Measurements from ENCODE around the gene MIA3.

The MIA3 gene

DNA sequence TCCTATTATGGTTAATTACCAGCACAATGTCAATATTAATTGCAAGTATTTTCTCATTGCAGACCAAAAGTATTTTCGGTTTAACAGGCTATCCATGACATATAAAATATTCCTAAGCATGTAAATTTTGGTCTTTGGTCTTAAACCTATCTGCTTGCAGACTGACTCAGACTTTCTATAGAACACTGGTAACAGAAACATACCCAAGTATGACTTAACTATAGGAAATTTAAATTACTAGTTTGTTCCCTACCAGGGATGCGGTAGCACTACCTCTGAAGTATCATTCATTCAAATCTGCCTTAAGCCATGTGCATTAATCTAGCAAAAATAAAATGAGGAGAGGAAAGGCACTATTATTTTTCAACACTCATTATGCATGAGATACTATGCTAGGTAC, 31.1 kb upstream of the MIA3 start:
- Histone ChIP-seq H3K4me1 (ENCODE audit: insufficient read depth, low read length, poor library complexity, severe bottlenecking) (peaks cover 54% of the 10 kb centered on the region), H2AFZ (ENCODE audit: low read length) (no peak overlapping the region), H3K4me3 (ENCODE audit: low read length, poor library complexity, severe bottlenecking) (peak overlapping the region; percentile 36), H3K4me2 (ENCODE audit: low read depth, low read length, poor library complexity, severe bottlenecking) (peak overlapping the region; percentile 91), H3K9me3 (ENCODE audit: insufficient read depth, low read depth, low read length) (no peaks in the 10 kb centered on the region), H3K9me2 (replicated peaks; ENCODE audit: low read depth, low read length) (no peaks in the 10 kb centered on the region), H3K79me2 (ENCODE audit: insufficient read depth, low read length) (peaks cover 62% of the 10 kb centered on the region), H4K20me1 (ENCODE audit: insufficient read depth, low read length, poor library complexity, severe bottlenecking) (peaks cover 10% of the 10 kb centered on the region), H3K9ac (ENCODE audit: low read depth, low read length, poor library complexity, severe bottlenecking) (peak overlapping the region; percentile 15), H3F3A (ENCODE audit: low read depth) (no peaks in the 10 kb centered on the region), H3K27me3 (ENCODE audit: insufficient read depth, low read length, poor library complexity, severe bottlenecking) (peaks cover 18% of the 10 kb centered on the region), H3K36me3 (ENCODE audit: insufficient read depth, low read length) (peaks cover 15% of the 10 kb centered on the region)
- TF ChIP-seq, protein P1, sequence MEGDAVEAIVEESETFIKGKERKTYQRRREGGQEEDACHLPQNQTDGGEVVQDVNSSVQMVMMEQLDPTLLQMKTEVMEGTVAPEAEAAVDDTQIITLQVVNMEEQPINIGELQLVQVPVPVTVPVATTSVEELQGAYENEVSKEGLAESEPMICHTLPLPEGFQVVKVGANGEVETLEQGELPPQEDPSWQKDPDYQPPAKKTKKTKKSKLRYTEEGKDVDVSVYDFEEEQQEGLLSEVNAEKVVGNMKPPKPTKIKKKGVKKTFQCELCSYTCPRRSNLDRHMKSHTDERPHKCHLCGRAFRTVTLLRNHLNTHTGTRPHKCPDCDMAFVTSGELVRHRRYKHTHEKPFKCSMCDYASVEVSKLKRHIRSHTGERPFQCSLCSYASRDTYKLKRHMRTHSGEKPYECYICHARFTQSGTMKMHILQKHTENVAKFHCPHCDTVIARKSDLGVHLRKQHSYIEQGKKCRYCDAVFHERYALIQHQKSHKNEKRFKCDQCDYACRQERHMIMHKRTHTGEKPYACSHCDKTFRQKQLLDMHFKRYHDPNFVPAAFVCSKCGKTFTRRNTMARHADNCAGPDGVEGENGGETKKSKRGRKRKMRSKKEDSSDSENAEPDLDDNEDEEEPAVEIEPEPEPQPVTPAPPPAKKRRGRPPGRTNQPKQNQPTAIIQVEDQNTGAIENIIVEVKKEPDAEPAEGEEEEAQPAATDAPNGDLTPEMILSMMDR (conservative IDR thresholded peaks at IDR 0.05; ENCODE audit: low read length): no peak
- no peak for TF ChIP-seq EZH2phosphoT487 (IDR thresholded peaks at IDR 0.05; ENCODE audit: borderline replicate concordance)

DNA sequence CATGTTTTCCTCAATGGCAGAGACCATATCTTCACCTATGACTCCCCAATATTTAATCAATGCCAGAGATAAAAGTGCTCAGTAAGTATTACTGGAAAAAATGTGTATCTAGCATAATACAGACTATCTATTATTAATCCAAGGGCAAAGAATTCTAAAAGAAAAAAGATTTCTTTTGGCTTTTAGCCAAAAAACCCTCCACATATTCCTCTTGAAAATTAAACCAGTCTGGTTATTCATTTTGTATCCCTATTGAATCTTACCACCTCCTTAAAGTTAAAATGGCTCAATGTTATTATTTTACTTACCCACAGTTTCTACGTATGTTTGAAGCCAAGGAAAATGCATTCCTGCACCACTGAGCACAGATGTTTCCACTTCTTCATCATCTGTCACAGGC, 29.8 kb upstream of the MIA3 start:
- H2AFZ ChIP-seq (ENCODE audit: low read length): no peak overlapping the region
- H3K79me2 ChIP-seq (ENCODE audit: insufficient read depth, low read length): peaks cover 54% of the 10 kb centered on the region
- TF ChIP-seq, protein P1 (conservative IDR thresholded peaks at IDR 0.05; ENCODE audit: low read length): no peak
- TF ChIP-seq EZH2phosphoT487 (IDR thresholded peaks at IDR 0.05; ENCODE audit: borderline replicate concordance): no peak
- H3F3A ChIP-seq (ENCODE audit: low read depth): no peaks in the 10 kb centered on the region
- peaks cover 3% of the 10 kb centered on the region for H3K36me3 ChIP-seq (ENCODE audit: insufficient read depth, low read length)
- no peaks in the 10 kb centered on the region for H3K9me2 ChIP-seq (replicated peaks; ENCODE audit: low read depth, low read length)
- peak overlapping the region; percentile 99 for H3K4me3 ChIP-seq (ENCODE audit: low read length, poor library complexity, severe bottlenecking)
- H3K4me1 ChIP-seq (ENCODE audit: insufficient read depth, low read length, poor library complexity, severe bottlenecking): peaks cover 54% of the 10 kb centered on the region
- H3K9me3 ChIP-seq (ENCODE audit: insufficient read depth, low read depth, low read length): no peaks in the 10 kb centered on the region
- H3K9ac ChIP-seq (ENCODE audit: low read depth, low read length, poor library complexity, severe bottlenecking): peak overlapping the region; percentile 88
- H4K20me1 ChIP-seq (ENCODE audit: insufficient read depth, low read length, poor library complexity, severe bottlenecking): peaks cover 10% of the 10 kb centered on the region
- peaks cover 31% of the 10 kb centered on the region for H3K27me3 ChIP-seq (ENCODE audit: insufficient read depth, low read length, poor library complexity, severe bottlenecking)
- H3K4me2 ChIP-seq (ENCODE audit: low read depth, low read length, poor library complexity, severe bottlenecking): peak overlapping the region; percentile 91

GRCh38 chr1:222589462-222590302, 28.2 kb upstream of the MIA3 start, which contains the start of gene TAF1A:
TSS of gene TAF1A (minus strand) at chr1:222589933.
- H3K4me2 ChIP-seq (ENCODE audit: low read depth, low read length, poor library complexity, severe bottlenecking): peak within 1 kb of the TSS; percentile 91
- no peaks in the 10 kb centered on the region for H3F3A ChIP-seq (ENCODE audit: low read depth)
- no peaks in the 10 kb centered on the region; the same call in 1 of the 2 replicates for H3K36me3 ChIP-seq (ENCODE audit: insufficient read depth, low read length)
- peaks cover 10% of the 10 kb centered on the region for H4K20me1 ChIP-seq (ENCODE audit: insufficient read depth, low read length, poor library complexity, severe bottlenecking)
- H2AFZ ChIP-seq (ENCODE audit: low read length): peak within 1 kb of the TSS; percentile 100
- no peaks in the 10 kb centered on the region for H3K9me2 ChIP-seq (replicated peaks; ENCODE audit: low read depth, low read length)
- peaks cover 46% of the 10 kb centered on the region for H3K4me1 ChIP-seq (ENCODE audit: insufficient read depth, low read length, poor library complexity, severe bottlenecking)
- no peak for TF ChIP-seq EZH2phosphoT487 (IDR thresholded peaks at IDR 0.05; ENCODE audit: borderline replicate concordance)
- TF ChIP-seq, protein P1 (conservative IDR thresholded peaks at IDR 0.05; ENCODE audit: low read length): no peak
- peaks cover 51% of the 10 kb centered on the region for H3K79me2 ChIP-seq (ENCODE audit: insufficient read depth, low read length)
- H3K9ac ChIP-seq (ENCODE audit: low read depth, low read length, poor library complexity, severe bottlenecking): peak within 1 kb of the TSS; percentile 88
- H3K9me3 ChIP-seq (ENCODE audit: insufficient read depth, low read depth, low read length): no peaks in the 10 kb centered on the region
- peak within 1 kb of the TSS; percentile 99 for H3K4me3 ChIP-seq (ENCODE audit: low read length, poor library complexity, severe bottlenecking)
- peaks cover 47% of the 10 kb centered on the region for H3K27me3 ChIP-seq (ENCODE audit: insufficient read depth, low read length, poor library complexity, severe bottlenecking)
